Natural killer cell (primary cell): ENCODE measurements around the gene RNU6-1. TPM values are rescaled to one million over a fixed set of nuclear protein-coding genes. Genes with fewer than 3 reads are reported as not detected.

Source experiments
- ATAC-seq, 3 donors: fragments of 150-1000 bp in 2 of 3; fragments of 200-7000 bp in 1 of 3; cut with Tn5 transposase; 1 replicate in 1 of 3; 2 replicates in 2 of 3; pipeline ENCODE4 v1.10.0; 2021; ENCODE audit warnings: mild to moderate bottlenecking in 2 of 3, moderate library complexity in 2 of 3
- DNase-seq, 2 donors: peaks; one replicate each; pipeline versions ENCODE4 v3.0.0 to v3.0.0-alpha.2; 2013 to 2021; ENCODE audit warnings: mixed read lengths in 1 of 2
- H3K27ac ChIP-seq: one replicate; pipeline ENCODE4 v1.5.1; 2013; ENCODE audit warnings: mild to moderate bottlenecking, low read length
- H3K27me3 ChIP-seq: one replicate; pipeline ENCODE4 v1.6.1; 2013; ENCODE audit warnings: low read length; ENCODE audit not compliant: control insufficient read depth, insufficient read depth
- H3K36me3 ChIP-seq: one replicate; pipeline ENCODE4 v1.6.1; 2013; ENCODE audit warnings: low read length; ENCODE audit not compliant: control insufficient read depth, insufficient read depth
- H3K4me1 ChIP-seq: one replicate; pipeline ENCODE4 v1.6.1; 2013; ENCODE audit warnings: low read length; ENCODE audit not compliant: control insufficient read depth, insufficient read depth
- H3K4me3 ChIP-seq: one replicate; pipeline ENCODE4 v1.5.1; 2013; ENCODE audit warnings: low read length
- H3K9me3 ChIP-seq: one replicate; pipeline ENCODE4 v1.6.1; 2013; ENCODE audit warnings: low read length; ENCODE audit not compliant: control insufficient read depth, insufficient read depth
- H3K27ac Mint-ChIP-seq, 2 donors: one replicate each; pipeline ENCODE4 v1.8.0; 2022; ENCODE audit warnings: mild to moderate bottlenecking in 2 of 2, mixed read lengths in 2 of 2, moderate library complexity in 1 of 2
- H3K27me3 Mint-ChIP-seq, 2 donors: one replicate each; pipeline ENCODE4 v1.8.0; 2022; ENCODE audit warnings: low read depth in 2 of 2, mixed read lengths in 2 of 2
- H3K36me3 Mint-ChIP-seq: one replicate; pipeline ENCODE4 v1.8.0; 2022; ENCODE audit warnings: mixed read lengths
- H3K4me1 Mint-ChIP-seq, 2 donors: one replicate each; pipeline ENCODE4 v1.8.0; 2022; ENCODE audit warnings: mixed read lengths in 2 of 2
- H3K4me3 Mint-ChIP-seq: one replicate; pipeline ENCODE4 v1.8.0; 2022; ENCODE audit warnings: mild to moderate bottlenecking, moderate library complexity, mixed read lengths
- H3K9me3 Mint-ChIP-seq, 2 donors: one replicate each; pipeline ENCODE4 v1.8.0; 2022; ENCODE audit warnings: mixed read lengths in 2 of 2
- CTCF ChIP-seq: fragments of 200-600 bp; IDR thresholded peaks from one replicate; pipeline ENCODE4 v1.8.0; 2022; ENCODE audit warnings: antibody characterized with exemption
- WGBS: methylation state at CpG from one replicate; pipeline ENCODE4 v1.1.7; 2013; ENCODE audit warnings: missing lambda C conversion rate; ENCODE audit not compliant: insufficient coverage; 5-methylcytosine and 5-hydroxymethylcytosine counted together
- intact Hi-C: fragments of 100-400 bp; cut with micrococcal nuclease; formaldehyde crosslinking; loops from one replicate; pipeline ENCODE4 v1.14.2; 2022
- total RNA-seq, 4 donors: library from RNA; stranded (reverse); fragments of 120-200 nt in 1 of 4; gene quantifications; one replicate each; pipeline versions ENCODE4 v1.2.3 to v1.2.4, GENCODE V29; 2013 to 2022

The RNU6-1 gene
- total RNA-seq, 3 donors from 2014 or later (not counting 1 experiment from before 2014, with no cell fraction given), result not detected

- DNase-seq (peak in 1 of 2 donors; percentile 12), ATAC-seq (peak in 1 of 3 donors; percentile 23)
- intact Hi-C loops, result no loop called here
- H3K4me1 ChIP-seq, result peaks cover 36% of the 10 kb centered on the region
- Mint-ChIP-seq H3K27me3 (peaks cover 65 to 67% of the 10 kb centered on the region in 2 donors), H3K4me3 (peak overlapping the region; percentile 52), H3K9me3 (no peaks in the 10 kb centered on the region), H3K36me3 (no peaks in the 10 kb centered on the region), H3K27ac (no peak overlapping the region), H3K4me1 (peaks cover 29 to 45% of the 10 kb centered on the region in 2 donors)
- WGBS, result 5% methylated on average over 46 of the region's 46 CpGs
- H3K4me3 ChIP-seq, result no peak overlapping the region
- H3K27ac ChIP-seq, result no peak overlapping the region
- no peaks in the 10 kb centered on the region for H3K36me3 ChIP-seq
- peaks cover 61% of the 10 kb centered on the region for H3K27me3 ChIP-seq
- no peaks in the 10 kb centered on the region for H3K9me3 ChIP-seq
- TF ChIP-seq CTCF, result no peak
Observed at GRCh38 chr15:67822537-67823313, 17.1 kb downstream of the RNU6-1 start.

- H3K27ac Mint-ChIP-seq, result no peak overlapping the region
- peak overlapping the region; percentile 53 for H3K4me3 Mint-ChIP-seq
- TF ChIP-seq CTCF, result no peak
- peaks cover 68 to 73% of the 10 kb centered on the region in 2 donors for H3K27me3 Mint-ChIP-seq
- Histone ChIP-seq H3K4me3 (no peak overlapping the region), H3K27me3 (peaks cover 61% of the 10 kb centered on the region), H3K27ac (no peak overlapping the region), H3K9me3 (no peaks in the 10 kb centered on the region), H3K36me3 (no peaks in the 10 kb centered on the region), H3K4me1 (peaks cover 33% of the 10 kb centered on the region)
- no peak for ATAC-seq
- intact Hi-C loops, result no loop called here
- no peaks in the 10 kb centered on the region for H3K9me3 Mint-ChIP-seq
- no peaks in the 10 kb centered on the region for H3K36me3 Mint-ChIP-seq
- H3K4me1 Mint-ChIP-seq, result peaks cover 29 to 45% of the 10 kb centered on the region in 2 donors
- 6% methylated on average over 43 of the region's 43 CpGs for WGBS
- DNase-seq, result no peak
Observed at GRCh38 chr15:67821784-67822440, 17.9 kb downstream of the RNU6-1 start.

DNA sequence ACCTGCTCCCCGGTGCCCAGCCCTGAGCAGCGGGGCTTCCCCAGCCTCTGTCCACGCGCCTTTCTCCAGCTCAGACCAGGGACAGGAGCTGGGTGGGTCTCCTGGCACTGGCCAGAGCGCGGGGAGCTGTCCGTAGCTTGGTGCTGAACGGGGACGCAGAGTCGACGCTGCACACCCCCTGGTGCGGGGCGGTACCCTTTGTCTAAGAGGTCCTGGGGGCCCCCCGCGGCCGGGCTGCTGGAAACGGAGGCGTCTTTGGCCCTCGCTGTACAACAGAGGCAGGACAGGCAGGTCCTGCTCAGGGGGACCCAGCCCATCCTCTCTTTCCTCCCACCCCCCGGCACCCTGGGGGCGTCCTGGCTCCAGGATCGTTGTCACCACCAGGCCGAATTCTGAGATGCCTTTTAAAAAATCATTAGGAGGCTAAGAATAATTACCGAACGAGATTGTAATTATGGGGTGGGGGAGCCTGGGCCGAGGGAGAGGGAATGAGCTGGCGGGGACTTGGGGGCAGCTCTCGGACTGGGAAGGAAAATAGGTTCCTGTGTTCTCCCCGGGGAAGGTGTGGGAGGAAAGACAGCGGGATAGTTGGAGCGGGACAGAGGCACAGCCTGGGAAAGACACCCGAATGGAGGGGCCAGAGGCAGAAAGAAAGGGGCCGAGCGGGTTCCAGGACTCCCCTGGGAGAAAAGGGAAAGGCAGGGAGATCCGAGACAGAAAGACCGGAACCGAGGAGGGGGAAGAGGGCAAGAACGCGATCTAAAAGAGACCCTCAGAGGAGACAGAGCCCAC, 18.7 kb downstream of the RNU6-1 start:
- no peaks in the 10 kb centered on the region for H3K36me3 ChIP-seq
- intact Hi-C loops, result no loop called here
- H3K4me1 Mint-ChIP-seq, result peaks cover 29 to 44% of the 10 kb centered on the region in 2 donors
- no peak for TF ChIP-seq CTCF
- H3K4me3 Mint-ChIP-seq, result peak overlapping the region; percentile 53
- H3K4me1 ChIP-seq, result peaks cover 30% of the 10 kb centered on the region
- H3K27ac Mint-ChIP-seq, result no peak overlapping the region
- peak; percentile 27 to 92 (median 64) for ATAC-seq
- peak in 1 of 2 donors; percentile 59 for DNase-seq
- no peak overlapping the region for H3K27ac ChIP-seq
- 8% methylated on average over 39 of the region's 39 CpGs for WGBS
- H3K27me3 Mint-ChIP-seq, result peaks cover 72 to 79% of the 10 kb centered on the region in 2 donors
- H3K36me3 Mint-ChIP-seq, result no peaks in the 10 kb centered on the region
- no peak overlapping the region for H3K4me3 ChIP-seq
- H3K27me3 ChIP-seq, result peaks cover 58% of the 10 kb centered on the region
- no peaks in the 10 kb centered on the region for H3K9me3 Mint-ChIP-seq
- H3K9me3 ChIP-seq, result no peaks in the 10 kb centered on the region
